ENCODE measurements around the gene SLC16A3.

The SLC16A3 gene

DNA sequence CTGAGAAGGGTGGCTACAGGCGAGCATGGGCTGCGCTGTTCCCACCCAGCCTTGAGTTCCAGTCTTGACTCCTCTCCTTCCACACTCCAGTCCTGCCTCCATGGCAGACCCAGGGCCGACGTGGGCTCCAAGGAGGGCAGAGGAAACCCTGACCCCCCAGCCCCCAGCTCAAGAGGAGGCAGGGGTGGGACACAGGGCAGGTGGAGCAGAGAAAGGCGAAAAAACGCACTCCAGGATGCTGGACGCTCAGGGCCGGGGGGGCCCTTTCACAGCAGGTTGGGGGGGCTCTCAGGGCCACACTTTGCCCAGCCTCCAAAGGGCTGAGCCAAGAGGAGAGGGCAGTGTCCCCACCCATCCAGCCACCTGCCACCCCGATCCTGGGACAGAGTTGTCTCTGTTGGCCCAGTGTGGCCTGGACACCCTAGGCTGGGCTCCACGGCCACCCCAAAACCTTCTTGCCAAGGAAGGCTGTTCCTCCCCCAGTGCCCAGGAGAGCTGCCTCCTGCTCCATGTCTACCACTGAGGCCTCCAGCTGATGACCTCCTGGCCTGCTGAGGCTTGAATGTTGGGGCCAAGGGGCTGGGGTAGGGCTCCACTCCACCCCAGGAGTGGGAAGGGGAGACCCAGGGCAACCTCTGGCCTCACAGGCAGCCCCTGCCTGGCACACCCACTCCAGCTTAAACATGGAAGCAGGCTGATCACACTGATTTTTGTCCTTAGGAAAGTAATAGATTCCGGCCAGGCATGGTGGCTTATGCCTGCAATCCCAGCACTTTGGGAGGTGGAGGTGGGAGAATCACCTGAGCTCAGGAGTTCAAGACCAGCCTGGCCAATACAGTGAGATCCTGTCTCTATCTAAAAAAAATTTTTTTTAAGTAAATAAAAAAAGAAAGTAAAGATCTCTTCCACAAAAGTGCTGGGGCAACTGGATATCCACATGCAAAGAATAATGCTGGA, 8.8 kb upstream of the SLC16A3 start:
- Mint-ChIP-seq H3K4me1 (peaks cover 8% of the 10 kb centered on the region), H3K27ac (no peak overlapping the region), H3K4me3 (no peak overlapping the region), H3K36me3 (ENCODE audit: low read depth) (no peaks in the 10 kb centered on the region), H3K27me3 (ENCODE audit: low read depth, poor library complexity) (peaks cover 10% of the 10 kb centered on the region), H3K9me3 (no peaks in the 10 kb centered on the region)
- no peak for TF ChIP-seq CTCF (IDR thresholded peaks at IDR 0.05)
- DNase-seq, result no peak

DNA sequence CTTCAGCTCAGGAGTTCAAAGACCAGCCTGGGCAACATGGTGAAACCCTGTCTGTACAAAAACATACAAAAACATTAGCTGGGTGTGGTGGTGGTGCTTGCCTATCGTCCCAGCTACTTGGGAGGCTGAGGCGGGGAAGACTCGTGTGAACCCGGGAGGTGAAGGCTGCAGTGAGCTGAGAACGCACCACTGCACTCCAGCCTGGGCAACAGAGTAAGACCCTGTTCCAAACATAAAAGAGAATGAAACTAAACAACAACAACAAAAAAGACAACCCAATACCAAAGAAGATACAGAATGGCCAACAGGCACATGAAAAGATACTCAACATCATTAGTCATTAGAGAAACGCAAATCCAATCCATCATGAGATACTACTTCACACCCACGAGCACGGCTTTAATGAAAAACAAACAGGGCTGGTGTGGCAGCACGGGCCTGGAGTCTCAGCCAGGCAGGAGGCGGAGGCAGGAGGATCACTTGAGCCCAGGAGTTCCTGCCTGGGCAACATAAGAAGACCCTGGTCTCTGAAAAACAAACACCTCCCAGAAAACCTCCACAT, 7.4 kb upstream of the SLC16A3 start:
- peaks cover 10% of the 10 kb centered on the region for H3K27me3 Mint-ChIP-seq (ENCODE audit: low read depth, poor library complexity)
- TF ChIP-seq CTCF (IDR thresholded peaks at IDR 0.05), result no peak
- H3K36me3 Mint-ChIP-seq (ENCODE audit: low read depth), result no peaks in the 10 kb centered on the region
- DNase-seq, result no peak
- peaks cover 6% of the 10 kb centered on the region for H3K4me1 Mint-ChIP-seq
- H3K9me3 Mint-ChIP-seq, result no peaks in the 10 kb centered on the region
- no peak overlapping the region for H3K4me3 Mint-ChIP-seq
- H3K27ac Mint-ChIP-seq, result peak overlapping the region; percentile 14

GRCh38 chr17:82222816-82223215, 6.0 kb upstream of the SLC16A3 start:
- H3K9me3 Mint-ChIP-seq, result no peaks in the 10 kb centered on the region
- H3K27ac Mint-ChIP-seq, result no peak overlapping the region
- DNase-seq, result no peak
- no peak for TF ChIP-seq CTCF (IDR thresholded peaks at IDR 0.05)
- H3K36me3 Mint-ChIP-seq (ENCODE audit: low read depth), result no peaks in the 10 kb centered on the region
- H3K4me1 Mint-ChIP-seq, result peaks cover 6% of the 10 kb centered on the region
- H3K4me3 Mint-ChIP-seq, result no peak overlapping the region
- H3K27me3 Mint-ChIP-seq (ENCODE audit: low read depth, poor library complexity), result peaks cover 10% of the 10 kb centered on the region

DNA sequence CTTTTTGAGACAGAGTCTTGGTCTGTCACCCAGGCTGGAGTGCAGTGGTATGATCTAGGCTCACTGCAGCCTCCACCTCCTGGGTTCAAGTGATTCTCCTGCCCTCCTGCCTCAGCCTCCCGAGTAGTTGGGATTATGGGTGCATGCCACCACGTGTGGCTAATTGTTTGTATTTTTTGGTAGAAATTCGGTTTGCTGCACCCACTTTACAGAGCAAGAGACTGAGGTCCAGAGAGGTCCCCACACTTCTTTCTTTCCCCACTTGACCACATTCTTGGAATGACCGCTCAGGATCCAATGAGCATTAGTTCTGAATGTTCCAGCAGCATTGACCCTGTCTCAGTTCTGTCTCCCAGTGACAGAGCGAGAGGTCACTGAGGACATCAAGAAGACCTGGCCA, 5.3 kb upstream of the SLC16A3 start:
- DNase-seq, result no peak
- Mint-ChIP-seq H3K36me3 (ENCODE audit: low read depth) (no peaks in the 10 kb centered on the region), H3K4me3 (no peak overlapping the region), H3K27ac (no peak overlapping the region), H3K4me1 (peaks cover 6% of the 10 kb centered on the region), H3K9me3 (no peaks in the 10 kb centered on the region), H3K27me3 (ENCODE audit: low read depth, poor library complexity) (peaks cover 8% of the 10 kb centered on the region)
- TF ChIP-seq CTCF (IDR thresholded peaks at IDR 0.05), result no peak

- peaks cover 6% of the 10 kb centered on the region for H3K4me1 Mint-ChIP-seq
- no peak overlapping the region for H3K27ac Mint-ChIP-seq
- TF ChIP-seq CTCF (IDR thresholded peaks at IDR 0.05), result no peak
- H3K9me3 Mint-ChIP-seq, result no peaks in the 10 kb centered on the region
- H3K36me3 Mint-ChIP-seq (ENCODE audit: low read depth), result no peaks in the 10 kb centered on the region
- DNase-seq, result no peak
- peaks cover 7% of the 10 kb centered on the region for H3K27me3 Mint-ChIP-seq (ENCODE audit: low read depth, poor library complexity)
- H3K4me3 Mint-ChIP-seq, result no peak overlapping the region
Observed at GRCh38 chr17:82224666-82225065, 4.2 kb upstream of the SLC16A3 start.
